Panc1 (cell line): ENCODE results near the gene PLEKHA1. TPM values are rescaled to one million over a fixed set of nuclear protein-coding genes. Genes with fewer than 3 reads are reported as not detected.

Source experiments
- ATAC-seq: fragments of 200-7000 bp; cut with Tn5 transposase; 2 replicates; pipeline ENCODE4 v1.9.1; 2020; ENCODE audit warnings: mild to moderate bottlenecking, moderate library complexity
- BruUV-seq: library from RNA; stranded (reverse); fragments of 400-500 nt; replicated peaks from 2 replicates; lab custom pipeline; 2021; lab: Mats Ljungman, UMichigan
- CTCF ChIA-PET: fragments of 300-600 bp; sonication (Branson Sonifier 250); formaldehyde crosslinking; loops from one replicate; lab custom pipeline; 2022; ENCODE audit warnings: antibody characterized with exemption; lab: Charles Lee
- POLR2A ChIA-PET: fragments of 300-600 bp; sonication (Branson Sonifier 250); formaldehyde crosslinking; loops from one replicate; lab custom pipeline; 2022; ENCODE audit warnings: antibody characterized with exemption; lab: Charles Lee
- DNase-seq: peaks from one replicate; pipeline ENCODE4 v3.0.0-alpha.2; 2010; ENCODE audit warnings: low read depth, low spot score
- H3K27ac ChIP-seq: 2 replicates; pipeline ENCODE4 v1.5.1; 2011; ENCODE audit warnings: mild to moderate bottlenecking, low read length, inconsistent platforms
- H3K27me3 ChIP-seq: fragments of 200-500 bp; sonication (Bioruptor generic); 2 replicates; pipeline ENCODE4 v1.6.0; 2014; ENCODE audit warnings: low read length, inconsistent platforms; ENCODE audit not compliant: control insufficient read depth, insufficient read depth
- H3K36me3 ChIP-seq: fragments of 200-500 bp; sonication (Bioruptor generic); 2 replicates; pipeline ENCODE4 v1.5.1; 2014; ENCODE audit warnings: inconsistent platforms, mild to moderate bottlenecking, low read length, moderate library complexity; ENCODE audit not compliant: control insufficient read depth, insufficient read depth
- H3K4me1 ChIP-seq: 2 replicates; pipeline ENCODE4 v1.5.1; 2011; ENCODE audit warnings: inconsistent platforms, mild to moderate bottlenecking, low read length, moderate library complexity; ENCODE audit not compliant: control insufficient read depth, insufficient read depth
- H3K4me3 ChIP-seq, 2 experiments: 2 replicates each; pipeline ENCODE4 v1.5.1; 2011 to 2012; ENCODE audit warnings: low read depth in 2 of 2, low read length in 2 of 2, mild to moderate bottlenecking in 2 of 2, inconsistent platforms in 1 of 2, moderate library complexity in 1 of 2
- H3K9me3 ChIP-seq: fragments of 200-500 bp; sonication (Bioruptor generic); 2 replicates; pipeline ENCODE4 v1.5.1; 2014; ENCODE audit warnings: low read depth, mild to moderate bottlenecking, inconsistent platforms, low read length, moderate library complexity; ENCODE audit not compliant: control insufficient read depth, insufficient read depth
- POLR2AphosphoS5 ChIP-seq: IDR thresholded peaks from 2 replicates; pipeline ENCODE4 v1.6.1; 2012; ENCODE audit warnings: mild to moderate bottlenecking, low read depth, low read length, moderate library complexity
- SIN3A ChIP-seq: IDR thresholded peaks from 2 replicates; pipeline ENCODE4 v1.6.1; 2012; ENCODE audit warnings: low read depth, mild to moderate bottlenecking, low read length, moderate library complexity, borderline replicate concordance; ENCODE audit not compliant: insufficient read depth
- TCF7L2 ChIP-seq: IDR thresholded peaks from 2 replicates; pipeline ENCODE4 v1.6.1; 2011; ENCODE audit warnings: mild to moderate bottlenecking, low read depth, low read length, inconsistent platforms
- in situ Hi-C: cut with HindIII; loops from 2 replicates; pipeline ENCODE4 v1.10.0; 2016; ENCODE audit warnings: low sequenced_read_pairs, low pct_unique_long_range_greater_than_20kb
- intact Hi-C: fragments of 100-400 bp; cut with micrococcal nuclease; formaldehyde crosslinking; loops from one replicate; pipeline ENCODE4 v1.10.0; 2022; ENCODE audit not compliant: unreplicated experiment
- total RNA-seq: library from RNA; stranded (reverse); gene quantifications from one replicate; pipeline ENCODE4 v1.2.1, GENCODE V29; 2021; ENCODE audit not compliant: unreplicated experiment
- TF ChIP-seq, protein P1 (sequence below), 2 experiments: IDR thresholded peaks; 2 replicates each; pipeline ENCODE4 v1.6.1; 2011 to 2012; ENCODE audit warnings: low read depth in 2 of 2, control low read depth in 1 of 2, low read length in 1 of 2, mild to moderate bottlenecking in 1 of 2, moderate library complexity in 1 of 2; ENCODE audit not compliant: insufficient read depth in 1 of 2
- TF ChIP-seq, protein P2 (sequence below): fragments of 450-650 bp; IDR thresholded peaks from 2 replicates; pipeline ENCODE4 v1.5.1; 2017; ENCODE audit warnings: mild to moderate bottlenecking

Gene PLEKHA1
- total RNA-seq, 1 experiment from 2014 or later: 95.5 TPM

DNA sequence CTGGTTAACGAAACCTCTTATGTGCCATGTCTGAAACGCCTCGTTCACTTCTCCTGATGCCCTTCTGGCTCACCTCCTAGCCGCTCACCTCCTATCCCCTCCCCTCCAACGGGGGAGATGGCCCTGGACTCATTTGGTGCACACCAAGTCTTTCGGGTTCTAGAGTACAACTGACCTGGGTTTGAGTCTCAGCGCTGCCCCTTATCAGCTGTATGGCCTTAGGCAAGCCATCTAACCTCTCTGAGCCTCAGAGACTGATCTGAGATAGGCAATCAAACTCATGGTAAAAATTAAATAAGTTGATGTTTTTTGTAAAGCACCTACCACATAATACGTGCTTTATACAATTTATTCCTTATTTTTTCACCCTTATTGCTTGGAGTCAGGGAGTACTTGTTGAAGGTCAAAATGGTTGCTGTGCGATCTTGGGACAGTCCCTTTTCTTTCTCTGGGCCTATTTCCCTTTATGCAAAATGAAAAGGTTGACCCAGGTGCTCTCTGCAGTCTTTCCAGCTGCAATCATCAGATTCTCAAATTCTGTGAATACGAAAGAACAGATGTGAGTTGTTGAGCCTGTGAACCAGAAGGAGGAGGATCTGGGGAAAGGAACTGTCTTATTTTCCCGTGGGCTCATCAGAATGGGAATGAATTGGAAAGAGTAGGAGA lies 31.2 kb upstream of the PLEKHA1 start:
- Histone ChIP-seq H3K4me3 (no peak overlapping the region), H3K27me3 (no peaks in the 10 kb centered on the region), H3K9me3 (peaks cover 6% of the 10 kb centered on the region; the same call in 1 of the 2 replicates), H3K4me1 (peaks cover 19% of the 10 kb centered on the region), H3K36me3 (no peaks in the 10 kb centered on the region), H3K27ac (peak overlapping the region; percentile 45; the same call in 1 of the 2 replicates)
- no peak for TF ChIP-seq TCF7L2
- TF ChIP-seq, protein P1, sequence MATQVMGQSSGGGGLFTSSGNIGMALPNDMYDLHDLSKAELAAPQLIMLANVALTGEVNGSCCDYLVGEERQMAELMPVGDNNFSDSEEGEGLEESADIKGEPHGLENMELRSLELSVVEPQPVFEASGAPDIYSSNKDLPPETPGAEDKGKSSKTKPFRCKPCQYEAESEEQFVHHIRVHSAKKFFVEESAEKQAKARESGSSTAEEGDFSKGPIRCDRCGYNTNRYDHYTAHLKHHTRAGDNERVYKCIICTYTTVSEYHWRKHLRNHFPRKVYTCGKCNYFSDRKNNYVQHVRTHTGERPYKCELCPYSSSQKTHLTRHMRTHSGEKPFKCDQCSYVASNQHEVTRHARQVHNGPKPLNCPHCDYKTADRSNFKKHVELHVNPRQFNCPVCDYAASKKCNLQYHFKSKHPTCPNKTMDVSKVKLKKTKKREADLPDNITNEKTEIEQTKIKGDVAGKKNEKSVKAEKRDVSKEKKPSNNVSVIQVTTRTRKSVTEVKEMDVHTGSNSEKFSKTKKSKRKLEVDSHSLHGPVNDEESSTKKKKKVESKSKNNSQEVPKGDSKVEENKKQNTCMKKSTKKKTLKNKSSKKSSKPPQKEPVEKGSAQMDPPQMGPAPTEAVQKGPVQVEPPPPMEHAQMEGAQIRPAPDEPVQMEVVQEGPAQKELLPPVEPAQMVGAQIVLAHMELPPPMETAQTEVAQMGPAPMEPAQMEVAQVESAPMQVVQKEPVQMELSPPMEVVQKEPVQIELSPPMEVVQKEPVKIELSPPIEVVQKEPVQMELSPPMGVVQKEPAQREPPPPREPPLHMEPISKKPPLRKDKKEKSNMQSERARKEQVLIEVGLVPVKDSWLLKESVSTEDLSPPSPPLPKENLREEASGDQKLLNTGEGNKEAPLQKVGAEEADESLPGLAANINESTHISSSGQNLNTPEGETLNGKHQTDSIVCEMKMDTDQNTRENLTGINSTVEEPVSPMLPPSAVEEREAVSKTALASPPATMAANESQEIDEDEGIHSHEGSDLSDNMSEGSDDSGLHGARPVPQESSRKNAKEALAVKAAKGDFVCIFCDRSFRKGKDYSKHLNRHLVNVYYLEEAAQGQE (IDR thresholded peaks at IDR 0.05; ENCODE audit: insufficient read depth in 1 of 2, low read depth in 2 of 2, low read length in 1 of 2): no peak
- TF ChIP-seq SIN3A: no peak
- no peak for TF ChIP-seq POLR2AphosphoS5
- TF ChIP-seq, protein P2, sequence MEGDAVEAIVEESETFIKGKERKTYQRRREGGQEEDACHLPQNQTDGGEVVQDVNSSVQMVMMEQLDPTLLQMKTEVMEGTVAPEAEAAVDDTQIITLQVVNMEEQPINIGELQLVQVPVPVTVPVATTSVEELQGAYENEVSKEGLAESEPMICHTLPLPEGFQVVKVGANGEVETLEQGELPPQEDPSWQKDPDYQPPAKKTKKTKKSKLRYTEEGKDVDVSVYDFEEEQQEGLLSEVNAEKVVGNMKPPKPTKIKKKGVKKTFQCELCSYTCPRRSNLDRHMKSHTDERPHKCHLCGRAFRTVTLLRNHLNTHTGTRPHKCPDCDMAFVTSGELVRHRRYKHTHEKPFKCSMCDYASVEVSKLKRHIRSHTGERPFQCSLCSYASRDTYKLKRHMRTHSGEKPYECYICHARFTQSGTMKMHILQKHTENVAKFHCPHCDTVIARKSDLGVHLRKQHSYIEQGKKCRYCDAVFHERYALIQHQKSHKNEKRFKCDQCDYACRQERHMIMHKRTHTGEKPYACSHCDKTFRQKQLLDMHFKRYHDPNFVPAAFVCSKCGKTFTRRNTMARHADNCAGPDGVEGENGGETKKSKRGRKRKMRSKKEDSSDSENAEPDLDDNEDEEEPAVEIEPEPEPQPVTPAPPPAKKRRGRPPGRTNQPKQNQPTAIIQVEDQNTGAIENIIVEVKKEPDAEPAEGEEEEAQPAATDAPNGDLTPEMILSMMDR: no peak
- in situ Hi-C loops (no loop called here), intact Hi-C loops (no loop called here)
- BruUV-seq: no TSS peak
- ATAC-seq (no peak), DNase-seq (no peak)
- CTCF ChIA-PET: no interaction called here
- POLR2A ChIA-PET: no interaction called here

DNA sequence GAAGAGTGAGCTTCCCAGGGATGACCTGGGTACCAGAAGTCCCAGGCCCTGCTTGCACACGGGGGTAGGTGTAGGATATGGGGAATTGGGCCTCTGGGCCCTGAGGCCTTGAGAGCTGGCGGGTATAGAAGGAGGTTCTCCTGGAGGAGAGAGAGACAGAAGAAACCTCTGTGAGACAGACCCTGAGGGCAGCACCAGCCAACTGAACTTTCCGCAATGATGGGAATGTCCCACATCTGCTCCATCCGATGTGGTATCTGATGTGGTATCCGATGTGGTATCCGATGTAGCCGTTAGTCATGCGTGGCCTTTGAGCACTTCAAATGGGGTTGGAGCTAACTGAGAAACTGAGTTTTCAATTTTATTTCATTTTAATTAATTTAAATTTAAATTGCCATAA lies 30.6 kb upstream of the PLEKHA1 start:
- intact Hi-C loops: no loop called here
- H3K36me3 ChIP-seq: no peaks in the 10 kb centered on the region
- DNase-seq (no peak), ATAC-seq (no peak)
- ChIA-PET POLR2A (no interaction called here), CTCF (no interaction called here)
- H3K4me3 ChIP-seq: no peak overlapping the region
- no peaks in the 10 kb centered on the region for H3K27me3 ChIP-seq
- peaks cover 6% of the 10 kb centered on the region; the same call in 1 of the 2 replicates for H3K9me3 ChIP-seq
- H3K4me1 ChIP-seq: peaks cover 20% of the 10 kb centered on the region
- TF ChIP-seq, protein P2: no peak
- TF ChIP-seq, protein P1 (IDR thresholded peaks at IDR 0.05; ENCODE audit: insufficient read depth in 1 of 2, low read depth in 2 of 2, low read length in 1 of 2): no peak
- TF ChIP-seq POLR2AphosphoS5 (no peak), SIN3A (no peak), TCF7L2 (no peak)
- 0 out of 2 replicates have a peak overlapping the region, but pooled peaks have one; percentile 45 for H3K27ac ChIP-seq
- in situ Hi-C loops: no loop called here
- no TSS peak for BruUV-seq
